Hippocampal formation (tissue), 2 donors: Measurements from ENCODE around the gene HSD17B12.

ENCODE experiments used
- DNase-seq, 2 donors: peaks; one replicate each; lab custom pipeline; 2025; lab: John Stamatoyannopoulos, UW

Gene HSD17B12

DNA sequence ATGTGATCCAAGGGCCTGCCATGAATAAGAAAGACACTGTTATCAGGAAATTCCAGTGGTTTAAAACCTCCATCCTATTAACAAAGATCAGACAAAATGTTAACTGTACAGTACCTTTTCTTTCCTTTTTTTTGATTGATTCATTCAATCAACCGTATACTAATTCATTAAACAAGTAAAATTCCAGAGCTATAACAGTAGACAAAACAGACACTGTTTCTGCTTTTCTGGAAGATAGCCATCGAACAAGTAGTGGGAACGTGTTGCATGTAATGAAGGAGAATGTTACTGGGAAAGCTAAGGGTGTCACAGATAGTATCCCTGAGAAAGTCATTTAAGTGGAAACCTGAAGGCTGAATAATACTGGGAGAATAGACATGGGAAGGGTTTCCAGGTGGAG, 126.4 kb downstream of the HSD17B12 start:
- DNase-seq: no peak

DNA sequence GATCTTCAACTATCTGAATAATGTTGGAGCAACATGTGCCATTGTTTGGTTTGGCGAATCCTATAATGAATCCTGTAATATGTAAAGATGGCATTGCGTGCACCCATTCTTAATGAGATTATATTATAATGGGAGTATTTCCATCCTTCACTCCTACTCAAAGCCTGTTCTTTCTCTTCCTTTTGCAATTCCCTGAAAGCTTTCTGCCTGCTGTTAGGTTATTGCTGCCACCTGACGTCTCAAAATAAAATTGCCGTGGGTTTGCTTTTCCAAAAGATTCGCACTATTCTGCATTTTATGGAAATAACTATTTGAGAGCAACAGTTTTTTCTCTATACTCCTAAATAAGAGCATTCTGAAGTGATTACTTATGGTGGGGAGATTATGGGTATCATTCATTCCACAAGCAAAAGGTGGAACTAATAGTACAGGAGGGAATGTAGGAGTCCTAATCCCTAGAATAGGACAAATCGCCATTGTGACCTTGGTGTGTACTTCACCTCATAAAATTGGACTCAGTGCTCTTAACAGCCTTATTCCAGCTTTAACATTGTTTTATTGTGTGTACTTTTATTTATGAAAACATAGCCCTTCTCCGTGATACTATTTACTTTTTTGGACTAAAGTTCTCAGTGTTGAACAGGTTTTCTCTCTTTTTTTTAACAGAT, 130.5 kb downstream of the HSD17B12 start:
- DNase-seq: peak in 1 of 2 donors; percentile 30

DNA sequence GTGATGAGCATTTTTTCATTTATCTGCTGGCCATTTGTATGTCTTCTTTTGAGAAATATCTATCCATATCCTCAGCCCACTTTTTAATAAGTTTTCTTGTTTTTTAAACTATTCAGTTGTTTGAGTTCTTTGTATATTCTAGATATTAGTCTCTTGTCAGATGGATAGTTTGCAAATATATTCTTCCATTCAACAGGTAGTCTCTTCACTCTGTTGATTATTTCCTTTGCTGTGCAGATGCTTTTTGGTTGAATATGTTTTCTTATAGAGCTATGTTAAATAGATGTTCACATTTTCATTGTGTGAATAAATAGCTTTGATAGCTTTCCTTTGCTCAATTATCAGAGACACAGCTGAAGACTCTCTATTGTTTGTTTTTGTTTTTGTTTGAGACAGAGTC, 131.9 kb downstream of the HSD17B12 start:
- no peak for DNase-seq

DNA sequence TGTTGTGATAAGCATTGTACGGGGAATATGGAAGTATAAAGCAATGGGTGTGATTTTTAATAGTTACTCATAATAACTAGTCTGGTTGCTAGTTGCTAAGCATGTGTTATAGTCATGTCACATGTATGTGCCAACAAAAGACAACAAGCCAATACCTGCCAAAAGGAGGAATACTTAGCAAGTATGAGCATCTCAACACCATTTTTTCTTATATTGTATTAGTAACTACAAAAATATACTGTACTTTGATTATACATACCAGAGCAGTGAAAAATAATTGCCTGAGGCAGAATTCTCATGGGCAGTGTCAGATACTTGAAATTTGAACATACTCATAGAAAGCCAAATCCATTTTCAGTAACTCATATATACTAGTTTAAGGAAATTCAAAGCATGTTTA, 137.7 kb downstream of the HSD17B12 start:
- no peak for DNase-seq

DNA sequence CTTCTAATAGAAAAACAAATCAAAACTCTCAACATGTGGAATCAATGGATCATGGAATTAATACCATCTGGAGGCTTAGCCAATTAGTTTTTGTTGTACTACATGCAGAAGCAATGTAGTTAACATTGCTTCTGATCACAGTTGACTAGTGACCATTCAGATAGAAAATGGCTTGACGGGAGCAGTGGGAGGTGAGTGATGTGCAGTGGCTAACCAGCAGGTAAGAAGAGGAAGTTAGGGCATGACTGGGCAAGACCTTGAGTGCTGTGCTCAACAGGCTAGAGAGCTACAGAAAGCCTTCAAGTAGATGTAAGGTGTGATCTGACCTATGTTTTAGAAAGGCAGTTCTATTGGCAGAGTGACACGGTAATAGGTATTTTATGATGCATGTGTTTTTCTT, 139.4 kb downstream of the HSD17B12 start:
- DNase-seq: no peak

DNA sequence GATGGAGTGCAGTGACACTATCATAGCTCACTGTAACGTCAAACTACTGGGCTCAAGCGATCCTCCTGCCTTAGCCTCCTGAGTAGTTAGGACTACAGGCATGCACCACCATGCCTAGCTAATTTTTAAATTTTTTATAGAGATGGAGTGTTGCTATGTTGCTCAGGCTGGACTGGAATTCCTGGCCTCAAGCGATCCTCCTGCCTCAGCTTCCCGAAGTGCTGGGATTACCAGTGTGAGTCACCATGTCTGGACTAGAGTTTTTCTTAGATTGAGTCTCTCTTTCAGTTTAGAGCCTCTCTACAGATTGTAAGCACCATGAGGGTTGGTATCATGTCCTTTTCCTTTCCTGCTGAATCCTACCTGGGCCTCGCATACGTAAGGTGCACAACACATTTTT, 142.8 kb downstream of the HSD17B12 start:
- DNase-seq: no peak

DNA sequence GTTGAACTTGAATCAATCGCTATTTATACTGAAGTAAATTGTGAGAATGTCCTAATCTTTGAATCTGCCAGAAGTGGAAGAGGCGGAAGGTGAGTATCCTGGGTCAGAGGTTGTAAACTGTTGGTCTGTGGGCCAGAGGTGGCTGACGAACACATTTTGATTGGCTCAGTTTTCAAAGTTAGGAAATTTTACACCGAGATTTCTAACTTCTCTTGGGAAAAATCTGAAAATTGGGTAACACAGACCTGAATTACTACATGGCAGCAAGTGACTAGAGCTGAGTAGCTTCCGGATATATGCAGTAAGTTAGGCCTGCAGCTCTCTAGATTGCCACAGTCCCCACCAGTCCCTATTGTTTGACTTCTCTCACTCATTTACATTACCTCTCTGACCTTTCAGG, 143.3 kb downstream of the HSD17B12 start:
- DNase-seq: no peak

DNA sequence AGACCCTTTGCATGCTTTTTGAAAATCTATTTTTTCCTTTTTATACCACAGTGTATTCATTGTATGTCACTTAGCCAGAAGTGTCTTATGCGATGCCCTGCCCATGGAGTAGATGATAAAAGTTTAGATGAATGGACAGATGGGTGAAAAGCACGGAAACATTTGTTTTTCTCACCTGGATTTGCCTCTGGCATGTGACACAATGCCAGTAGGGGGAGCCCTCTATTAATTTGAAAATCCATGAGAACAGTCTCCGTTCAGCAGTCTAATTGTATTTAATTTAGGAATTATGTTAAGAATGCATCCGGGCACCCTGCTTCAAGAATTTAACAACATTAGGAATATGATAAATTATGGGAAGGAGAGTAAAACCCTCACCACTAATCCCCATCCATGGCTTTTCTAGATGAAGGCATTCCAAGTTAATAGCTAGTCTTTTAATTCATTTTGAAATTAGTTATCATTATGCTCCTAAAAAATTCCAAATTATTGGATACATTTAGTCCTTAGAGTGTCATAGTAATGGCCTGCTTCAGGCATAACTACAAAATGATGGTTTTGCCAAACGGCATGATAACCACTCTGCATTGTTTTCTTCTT, 144.8 kb downstream of the HSD17B12 start:
- no peak for DNase-seq

DNA sequence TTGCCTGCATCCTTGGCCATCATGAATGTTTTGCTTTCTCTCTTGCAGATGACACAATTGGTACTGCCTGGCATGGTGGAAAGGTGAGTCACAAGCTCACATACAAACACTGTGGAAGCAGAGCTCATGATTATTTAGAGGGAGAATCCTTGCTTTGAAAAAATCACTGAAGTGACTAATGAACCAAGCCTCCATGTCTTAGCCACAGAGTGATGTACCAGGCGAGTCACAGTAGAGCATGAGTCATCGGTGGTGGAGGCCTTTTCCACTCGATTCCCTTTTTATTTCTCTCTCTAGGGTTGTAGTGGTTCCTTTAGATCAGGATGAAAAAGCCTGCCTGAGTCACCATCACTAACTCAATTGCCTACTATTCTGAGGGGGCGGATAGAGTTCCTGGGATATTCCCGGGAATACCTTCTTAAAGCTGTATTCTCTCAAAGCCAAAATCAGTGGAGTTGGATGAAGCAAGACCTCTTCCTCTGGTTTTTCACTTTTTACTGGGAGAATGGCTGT, 150.4 kb downstream of the HSD17B12 start:
- no peak for DNase-seq

DNA sequence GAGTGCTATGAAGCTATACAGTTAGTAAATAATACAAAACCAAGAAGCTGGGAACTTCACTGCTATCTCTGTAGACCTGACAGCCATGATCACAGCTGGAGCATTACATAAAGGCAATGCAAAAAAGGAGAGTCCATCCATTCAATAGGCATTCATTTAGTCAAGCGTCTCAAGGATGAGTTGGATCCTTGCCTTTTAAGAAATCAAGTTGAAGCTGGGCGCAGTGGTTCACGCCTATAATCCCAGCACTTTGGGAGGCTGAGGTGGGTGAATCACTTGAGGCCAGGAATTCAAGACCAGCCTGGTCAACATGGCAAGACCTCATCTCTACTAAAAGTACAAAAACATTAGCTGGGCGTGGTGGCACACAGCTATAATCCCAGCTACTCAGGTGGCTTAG, 152.0 kb downstream of the HSD17B12 start:
- no peak for DNase-seq

DNA sequence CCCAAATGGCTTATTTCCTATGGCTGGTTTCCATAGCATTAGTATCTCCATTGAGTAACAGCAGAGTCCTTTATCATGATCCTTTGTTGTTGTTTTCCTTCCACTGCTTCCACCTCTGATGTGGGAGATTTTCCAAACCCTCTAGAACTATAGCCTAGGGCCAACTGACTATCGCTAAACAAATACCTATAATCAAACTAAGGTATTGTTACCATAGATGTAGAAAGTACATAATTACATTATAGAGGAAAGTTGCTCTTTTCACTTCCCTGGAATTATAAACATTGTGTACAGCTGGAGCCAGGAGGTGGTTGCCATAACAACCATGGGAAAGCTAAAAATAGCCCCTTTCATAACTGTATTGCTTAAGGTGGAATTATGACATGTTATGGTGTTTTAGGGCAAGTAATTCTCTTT, 153.1 kb downstream of the HSD17B12 start:
- DNase-seq: no peak

DNA sequence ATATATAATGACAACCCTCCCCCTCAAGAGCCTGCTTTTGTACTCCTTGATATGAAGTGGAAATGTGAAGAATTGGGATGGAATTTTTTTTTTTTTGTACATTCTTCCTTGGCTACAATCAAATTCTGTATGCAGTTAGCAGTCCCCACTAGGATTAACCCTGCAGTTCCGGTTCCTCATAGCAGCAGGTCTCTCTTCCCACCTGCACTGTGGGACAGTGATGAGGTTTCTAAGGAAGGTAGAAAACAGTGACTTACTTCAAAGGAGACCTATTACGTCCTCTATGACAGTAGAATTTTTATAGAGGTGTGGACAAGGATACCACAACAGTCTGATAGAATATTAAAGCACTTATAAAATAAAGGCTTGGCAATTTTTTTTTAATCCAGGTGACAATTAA, 153.7 kb downstream of the HSD17B12 start:
- DNase-seq: no peak

DNA sequence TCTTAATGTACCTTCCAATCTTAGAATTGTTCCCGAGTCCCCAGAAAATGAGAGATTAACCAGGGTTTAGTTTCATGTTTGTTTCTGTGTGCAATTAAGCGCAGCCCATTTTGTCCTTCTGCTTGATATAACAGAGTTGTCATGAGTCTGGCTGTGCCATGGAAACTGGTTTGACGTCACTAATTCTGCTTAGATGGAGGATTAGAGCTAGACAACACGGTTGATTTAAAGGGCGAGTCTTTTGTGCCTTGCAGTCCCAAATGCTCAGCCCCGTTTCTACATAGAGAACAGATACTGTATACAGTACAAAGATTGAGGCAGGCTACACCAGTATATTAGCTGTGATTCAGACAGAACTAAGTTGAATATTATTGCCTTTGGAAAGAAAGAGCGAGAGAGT, 154.6 kb downstream of the HSD17B12 start:
- peak in 1 of 2 donors; percentile 27 for DNase-seq

DNA sequence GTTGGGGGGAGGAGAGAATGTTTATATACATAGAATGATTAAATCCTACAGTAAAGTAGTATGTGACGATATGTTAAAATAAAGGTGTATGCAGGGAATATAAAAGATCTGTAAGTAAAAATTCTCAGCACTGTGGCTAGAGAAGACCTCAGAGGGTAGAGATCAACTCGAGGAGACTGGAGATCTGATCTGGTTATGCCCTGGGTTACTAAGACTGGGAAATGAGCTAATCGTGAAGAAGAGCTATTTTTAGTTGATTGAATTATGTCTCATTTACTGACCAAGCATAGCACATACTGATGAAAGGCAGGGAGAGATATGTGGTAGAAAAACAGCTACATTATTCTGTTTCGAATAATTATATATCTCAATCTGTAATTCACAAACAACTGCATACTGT, 157.3 kb downstream of the HSD17B12 start:
- DNase-seq: no peak

DNA sequence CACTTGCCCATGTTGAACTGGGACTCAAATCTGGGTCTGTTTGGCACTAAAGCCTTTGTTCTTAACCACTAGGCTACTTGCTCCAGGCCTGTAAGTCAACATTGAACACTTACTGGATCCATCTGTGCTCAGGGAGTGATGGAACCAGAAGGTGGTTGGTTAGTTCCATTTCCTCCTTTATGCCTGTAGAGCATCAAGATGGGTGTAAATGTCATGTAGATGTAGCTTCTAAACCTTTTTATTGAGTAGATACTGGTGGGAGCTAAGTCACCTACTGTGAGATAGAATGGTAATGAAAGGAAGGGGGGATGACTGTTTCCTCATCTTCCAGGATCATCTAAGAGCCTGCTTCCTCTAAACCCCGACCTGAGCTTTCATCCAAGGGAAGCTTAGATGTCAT, 161.5 kb downstream of the HSD17B12 start:
- DNase-seq: no peak

DNA sequence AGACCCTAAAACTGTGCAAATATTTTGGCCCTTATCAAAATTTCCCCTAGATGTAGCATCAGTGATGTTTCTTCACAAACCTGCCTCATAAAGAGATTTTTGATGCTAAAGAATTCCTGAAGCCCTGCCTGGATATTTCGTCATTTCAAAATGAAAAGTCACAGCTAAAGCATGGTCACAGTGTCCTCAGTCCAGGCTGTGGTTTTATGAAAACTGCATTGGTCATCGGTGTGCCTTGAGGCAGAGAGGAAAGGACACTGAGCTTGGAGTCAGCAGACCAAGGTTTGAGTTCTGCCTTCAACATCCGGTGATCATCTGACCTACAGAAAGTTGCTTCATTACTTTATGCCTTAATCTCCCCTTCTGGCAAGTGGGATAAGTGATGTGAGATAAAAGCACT, 165.3 kb downstream of the HSD17B12 start:
- no peak for DNase-seq

DNA sequence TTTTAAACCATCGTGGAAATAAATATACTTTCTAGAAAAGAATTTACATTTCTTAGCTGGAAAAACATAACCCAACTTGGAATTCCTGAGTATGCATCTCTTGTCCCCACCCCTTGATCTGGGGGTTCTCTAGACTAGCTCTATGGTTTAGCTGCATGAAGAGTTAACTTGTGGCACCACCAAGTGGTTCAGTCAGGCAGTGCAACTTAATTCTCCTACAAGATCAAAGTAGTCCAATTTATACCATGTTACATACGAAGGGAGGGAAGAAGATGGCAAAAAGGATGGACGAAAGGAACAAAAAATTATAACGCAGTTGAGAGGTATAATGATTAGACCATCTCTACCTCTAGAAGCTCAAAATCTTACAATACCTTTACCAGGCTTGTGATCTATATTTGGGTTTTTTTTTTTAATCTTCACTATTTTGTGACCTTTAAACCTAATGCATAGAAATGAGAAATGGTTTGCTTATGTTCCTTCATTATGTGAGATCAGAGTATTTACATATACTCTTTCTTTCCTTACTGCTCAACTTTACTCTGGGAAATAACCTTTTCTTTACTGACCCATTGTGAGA, 171.6 kb downstream of the HSD17B12 start:
- peak; percentile 13 to 37 for DNase-seq

DNA sequence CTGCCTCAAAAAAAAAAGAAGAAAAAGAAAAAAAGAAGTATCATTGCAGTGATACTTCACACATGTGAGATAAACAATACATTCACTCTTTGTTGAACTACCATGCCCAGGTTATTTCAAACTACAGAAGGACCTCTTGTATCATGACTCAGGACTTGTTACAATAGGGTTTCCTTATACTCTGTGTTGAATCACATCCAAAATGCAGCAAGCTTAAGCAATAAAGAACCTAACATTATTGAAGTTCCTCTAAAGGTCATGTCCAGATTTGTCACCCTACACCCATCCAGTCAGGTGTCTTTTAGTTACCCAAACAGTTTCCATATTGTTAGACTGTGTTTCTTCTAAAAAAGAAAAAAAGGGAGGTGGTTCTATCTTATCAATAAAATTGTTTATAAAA, 173.2 kb downstream of the HSD17B12 start:
- no peak for DNase-seq

DNA sequence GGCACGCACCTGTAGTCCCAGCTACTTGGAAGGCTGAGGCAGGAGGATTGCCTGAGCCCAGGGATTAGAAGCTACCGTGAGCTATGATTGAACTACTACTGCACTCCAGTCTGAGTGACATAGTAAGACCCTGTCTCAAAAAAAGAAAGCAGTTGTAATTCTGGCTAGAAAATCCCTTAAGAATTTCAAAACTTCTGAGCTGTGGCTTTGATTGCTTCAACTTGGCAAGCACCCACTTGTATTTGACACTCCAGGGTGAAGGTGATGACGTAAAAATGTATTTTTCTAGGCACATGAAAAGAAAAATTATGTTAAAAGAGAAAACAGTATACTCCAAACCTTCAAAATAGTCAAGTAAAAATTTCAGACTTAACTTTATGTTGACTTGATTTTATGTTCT, 176.5 kb downstream of the HSD17B12 start:
- no peak for DNase-seq

DNA sequence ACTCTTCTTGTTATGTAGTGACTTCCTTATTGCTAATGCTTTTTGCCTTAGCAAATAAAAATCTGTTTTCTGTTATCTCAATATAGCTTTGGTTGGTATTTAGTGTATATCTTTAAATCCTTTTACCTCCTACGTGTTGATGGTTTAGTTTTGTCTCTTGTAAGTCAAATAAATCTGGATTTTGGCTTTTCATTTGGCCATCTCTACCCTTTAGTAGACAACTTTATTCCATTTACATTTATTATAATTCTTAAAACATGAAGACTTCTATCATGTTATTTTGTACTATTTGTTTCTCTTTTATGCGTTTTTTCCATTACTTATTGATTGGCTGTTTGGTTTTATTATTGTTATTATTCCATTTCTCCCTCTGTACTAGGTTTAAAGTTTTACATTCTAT, 180.6 kb downstream of the HSD17B12 start:
- no peak for DNase-seq

DNA sequence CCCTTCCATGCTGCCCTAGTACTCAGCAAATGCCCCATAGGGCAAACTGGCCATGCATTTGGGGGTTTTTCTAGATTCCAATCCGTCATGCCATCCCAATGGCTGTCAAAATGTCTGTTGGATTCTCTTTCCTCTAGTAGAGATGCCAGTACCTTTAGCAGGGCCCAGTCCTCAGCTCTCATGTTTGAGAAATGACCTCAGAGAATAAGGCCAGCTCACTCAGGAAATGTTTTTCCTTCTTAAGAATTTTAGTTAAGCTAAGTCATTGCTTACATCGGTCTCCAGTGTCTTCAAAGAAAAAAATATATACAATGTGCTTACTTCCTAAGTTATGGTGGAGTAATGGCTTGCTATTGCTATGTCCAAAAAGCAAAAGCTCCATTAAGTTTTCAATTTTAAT, 186.0 kb downstream of the HSD17B12 start:
- DNase-seq: no peak

DNA sequence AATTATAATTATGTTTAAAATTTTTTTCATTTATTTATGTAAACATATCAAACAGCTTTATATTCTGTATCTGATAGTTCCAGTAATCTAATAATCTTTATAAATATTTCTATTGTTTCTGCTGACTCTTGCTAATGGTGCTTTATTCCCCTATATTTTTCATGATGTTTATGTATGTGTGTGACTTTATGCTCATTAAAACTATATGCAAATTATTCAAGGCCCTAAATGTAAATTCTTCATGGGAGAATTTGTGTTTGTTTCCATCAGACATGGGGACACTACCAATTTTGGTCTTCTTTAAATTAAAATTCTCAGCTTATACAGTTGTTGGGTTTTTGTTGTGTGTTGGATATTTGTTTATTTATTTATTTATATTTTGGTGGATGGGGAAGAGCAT, 186.4 kb downstream of the HSD17B12 start:
- no peak for DNase-seq

DNA sequence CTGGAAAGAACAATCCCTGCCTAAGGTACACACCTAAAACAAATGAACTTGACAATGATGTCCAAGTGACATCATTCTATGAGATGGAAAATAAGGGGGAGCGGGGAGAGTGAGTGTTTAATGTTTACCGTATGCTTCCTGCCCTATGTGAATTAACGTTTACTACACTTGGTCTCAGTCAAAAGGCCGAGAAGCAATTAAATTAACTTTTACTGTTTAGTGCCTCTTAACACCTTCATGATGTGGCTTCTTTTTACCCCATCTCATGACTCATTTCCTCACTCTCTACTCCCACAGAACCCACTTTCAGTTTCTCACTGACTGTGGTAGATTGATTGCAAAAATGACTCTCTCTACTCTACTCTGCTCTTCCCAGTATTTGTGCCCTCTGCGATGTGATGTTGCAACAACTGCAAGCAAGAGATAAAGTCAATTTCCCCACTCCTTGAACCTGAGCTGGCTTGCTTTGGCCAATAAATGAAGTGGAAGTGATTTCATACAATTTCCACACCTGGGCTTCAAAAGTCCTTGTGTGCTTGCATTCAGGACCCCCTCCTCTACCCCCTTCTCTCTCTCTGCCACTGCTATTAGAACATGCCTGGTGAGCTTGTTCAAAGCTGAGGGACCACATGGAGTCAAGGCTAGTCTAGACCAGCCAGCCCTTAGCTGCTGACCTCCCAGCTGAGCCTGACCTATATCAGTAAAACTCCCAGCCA, 188.5 kb downstream of the HSD17B12 start:
- no peak for DNase-seq
